Stomach (tissue), 4 donors: ENCODE results near the gene TNRC18.

Experiments used
- CTCF ChIP-seq, 7 experiments: fragments of 450-650 bp in 4 of 7; fragments of 200-600 bp in 3 of 7; sonication (generic) in 3 of 7; IDR thresholded peaks; one replicate each; pipeline ENCODE4 v1.5.1; 2016 to 2019; ENCODE audit warnings: antibody characterized with exemption in 7 of 7, control low read depth in 2 of 7, mild to moderate bottlenecking in 1 of 7
- EP300 ChIP-seq: sonication (generic); formaldehyde crosslinking; IDR thresholded peaks from one replicate; pipeline ENCODE4 v1.6.1; 2017; ENCODE audit warnings: antibody characterized with exemption
- POLR2AphosphoS5 ChIP-seq, 3 donors: sonication (generic); formaldehyde crosslinking; IDR thresholded peaks; one replicate each; pipeline ENCODE4 v1.6.1; 2016; ENCODE audit warnings: antibody characterized with exemption in 3 of 3

DNA sequence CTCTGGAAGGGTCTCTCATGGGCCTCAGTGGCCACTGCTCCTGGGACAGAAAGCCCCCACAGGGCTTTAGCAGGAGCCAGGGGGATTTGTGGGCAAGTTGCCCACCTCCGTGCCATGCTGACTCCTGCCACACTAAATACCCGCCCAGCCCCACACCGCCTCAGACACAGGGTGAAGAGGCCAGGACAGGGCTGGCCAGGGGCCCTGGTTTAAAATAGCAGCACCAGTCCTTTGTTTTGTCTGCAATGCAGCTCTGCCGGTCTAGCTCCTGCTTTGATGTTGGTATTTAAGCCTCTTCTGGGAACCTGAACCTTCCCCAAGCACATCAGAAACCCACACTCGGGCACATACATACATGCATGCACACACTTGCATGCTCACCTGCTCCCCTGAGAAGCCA lies 14.4 kb upstream of the TNRC18 start:
- no peak for TF ChIP-seq CTCF (IDR thresholded peaks at IDR 0.05)
- no peak for TF ChIP-seq POLR2AphosphoS5 (IDR thresholded peaks at IDR 0.05)
- no peak for TF ChIP-seq EP300
